H1 (cell line): Measurements from ENCODE around the gene CFB. TPM values are rescaled to one million over a fixed set of nuclear protein-coding genes. Genes with fewer than 3 reads are reported as not detected.

Experiments used
- BACH1 ChIP-seq: IDR thresholded peaks from 2 replicates; pipeline ENCODE4 v1.6.1; 2012; ENCODE audit warnings: low read length, improper control_type of control experiment
- BCL11A ChIP-seq, 2 experiments: IDR thresholded peaks; one replicate each; pipeline ENCODE4 v1.6.1; 2011; ENCODE audit warnings: low read depth in 2 of 2, low read length in 2 of 2, mild to moderate bottlenecking in 2 of 2
- BRCA1 ChIP-seq: IDR thresholded peaks from 2 replicates; pipeline ENCODE4 v1.6.1; 2012; ENCODE audit warnings: low read depth, low read length, improper control_type of control experiment
- CHD2 ChIP-seq: IDR thresholded peaks from 2 replicates; pipeline ENCODE4 v1.6.1; 2012; ENCODE audit warnings: low read length, improper control_type of control experiment
- GABPA ChIP-seq: IDR thresholded peaks from 2 replicates; pipeline ENCODE4 v1.6.1; 2011; ENCODE audit warnings: mild to moderate bottlenecking, low read length, moderate library complexity, borderline replicate concordance; ENCODE audit not compliant: insufficient read depth
- GTF2F1 ChIP-seq: IDR thresholded peaks from 2 replicates; pipeline ENCODE4 v1.6.1; 2012; ENCODE audit warnings: low read depth, low read length, improper control_type of control experiment, borderline replicate concordance
- HDAC2 ChIP-seq, 2 experiments: fragments of 300-600 bp in 1 of 2; sonication (generic) in 1 of 2; IDR thresholded peaks; 2 replicates each; pipeline ENCODE4 v1.6.1; 2011 to 2012; ENCODE audit warnings: low read depth in 2 of 2, low read length in 2 of 2, mild to moderate bottlenecking in 2 of 2, moderate library complexity in 2 of 2, borderline replicate concordance in 1 of 2, inconsistent platforms in 1 of 2
- JUND ChIP-seq: IDR thresholded peaks from 2 replicates; pipeline ENCODE4 v1.6.1; 2011; ENCODE audit warnings: mild to moderate bottlenecking, improper control_type of control experiment, low read length
- KDM1A ChIP-seq: fragments of 200-600, 300-600 bp; sonication (generic); IDR thresholded peaks from 2 replicates; pipeline ENCODE4 v1.7.1; 2016; ENCODE audit warnings: mild to moderate bottlenecking, low read length, borderline replicate concordance
- KDM5A ChIP-seq: fragments of 200-600 bp; IDR thresholded peaks from 2 replicates; pipeline ENCODE4 v1.7.1; 2012; ENCODE audit warnings: mild to moderate bottlenecking, low read length, inconsistent platforms, mixed read lengths
- RAD21 ChIP-seq, 2 experiments: IDR thresholded peaks in 1 of 2; conservative IDR thresholded peaks in 1 of 2; 2 replicates each; pipeline ENCODE4 v1.6.1; 2011; ENCODE audit warnings: low read depth in 2 of 2, low read length in 2 of 2, improper control_type of control experiment in 1 of 2, inconsistent platforms in 1 of 2, mild to moderate bottlenecking in 1 of 2, moderate library complexity in 1 of 2
- RNF2 ChIP-seq: fragments of 200-900, 300-1000 bp; sonication (generic); IDR thresholded peaks from 2 replicates; pipeline ENCODE4 v1.7.1; 2016; ENCODE audit warnings: borderline replicate concordance, low read depth, mild to moderate bottlenecking, antibody characterized with exemption, low read length; ENCODE audit not compliant: poor library complexity, severe bottlenecking; ENCODE audit errors: missing control alignments
- SAP30 ChIP-seq: fragments of 300-600 bp; sonication (generic); IDR thresholded peaks from 2 replicates; pipeline ENCODE4 v1.7.1; 2012; ENCODE audit warnings: low read length, moderate library complexity, mild to moderate bottlenecking, inconsistent platforms; ENCODE audit not compliant: insufficient read depth, insufficient replicate concordance
- SRF ChIP-seq: IDR thresholded peaks from 2 replicates; pipeline ENCODE4 v1.6.1; 2011; ENCODE audit warnings: mild to moderate bottlenecking, low read depth, low read length, moderate library complexity
- TAF7 ChIP-seq: optimal IDR thresholded peaks from 2 replicates; pipeline ENCODE3; 2011; ENCODE audit warnings: low read depth, mild to moderate bottlenecking, inconsistent platforms, low read length, moderate library complexity, borderline replicate concordance
- TBP ChIP-seq: IDR thresholded peaks from 2 replicates; pipeline ENCODE4 v1.6.1; 2011; ENCODE audit warnings: low read depth, low read length, improper control_type of control experiment
- YY1 ChIP-seq: IDR thresholded peaks from 2 replicates; pipeline ENCODE4 v1.6.1; 2011; ENCODE audit warnings: low read depth, mild to moderate bottlenecking, low read length
- polyA plus RNA-seq, 7 experiments: library from polyadenylated mRNA; depleted of rRNA in 3 of 7; stranded (reverse) in 5 of 7; unstranded in 2 of 7; fragments of >200 nt in 5 of 7; fragments of 200-250 nt in 2 of 7; gene quantifications; 1 replicate in 5 of 7; 2 replicates in 1 of 7; 4 replicates in 1 of 7; pipeline versions ENCODE4 v1.2.1 to v1.2.3, GENCODE V29; 2011 to 2013; ENCODE audit warnings: missing spikeins in 2 of 7, mixed read lengths in 2 of 7
- total RNA-seq: library from RNA; stranded (reverse); fragmentation: NEBNext Ultra II Directional; extraction: Animal tissue kit (Norgen Biotek cat#: 25700); gene quantifications from 2 replicates; pipeline ENCODE4 v1.2.1, GENCODE V29; 2021
- TF ChIP-seq, protein P1 (sequence below): IDR thresholded peaks from 2 replicates; pipeline ENCODE4 v1.6.1; 2012; ENCODE audit warnings: inconsistent platforms
- TF ChIP-seq, protein P2 (sequence below): IDR thresholded peaks from 2 replicates; pipeline ENCODE4 v1.6.1; 2011; ENCODE audit warnings: low read depth, mild to moderate bottlenecking, low read length; ENCODE audit not compliant: insufficient read depth

The CFB gene
- total and polyA plus RNA-seq, 2 of the 8 experiments (the other 6 are each of a cell fraction or from before 2014, with no cell fraction given), result 0.09 TPM; not detected in 1

DNA sequence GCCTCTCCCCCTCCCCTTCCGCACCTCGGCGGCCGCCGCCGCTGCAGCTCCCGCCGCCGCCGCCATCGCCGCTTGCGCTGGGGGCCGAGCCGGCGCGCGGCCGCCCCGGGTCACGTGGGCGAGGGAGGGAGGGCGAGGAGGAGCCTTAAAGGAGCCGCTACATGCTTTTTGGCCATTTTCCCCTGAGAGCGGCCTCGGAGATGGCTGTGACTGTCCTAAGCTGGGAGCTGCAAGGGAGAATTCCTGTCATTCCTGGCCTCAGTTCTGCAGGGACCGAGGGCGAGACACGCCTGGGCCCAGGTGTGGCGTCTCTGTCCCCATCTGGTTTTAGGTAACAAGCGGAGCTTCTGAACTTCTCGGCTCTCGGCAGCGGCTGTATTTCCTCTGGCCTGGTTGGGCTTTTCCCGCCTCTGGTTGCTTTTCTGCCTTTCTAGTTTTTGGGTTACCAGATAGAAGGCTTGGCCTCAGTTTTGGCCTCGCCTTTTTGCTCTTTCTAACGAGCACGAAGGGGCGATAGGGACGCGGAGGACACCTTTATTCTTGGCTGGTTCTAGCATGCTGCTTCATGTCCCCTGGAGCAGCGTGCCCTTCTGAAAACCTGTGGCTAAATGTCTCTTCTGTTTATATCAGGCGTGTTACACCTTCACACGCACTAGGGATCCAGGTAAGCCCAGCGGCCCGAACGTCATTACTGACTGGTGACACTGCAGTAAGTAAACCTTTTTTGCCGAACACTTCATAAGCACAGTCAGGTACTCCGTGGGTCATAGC is 48.1 kb upstream of the CFB start, which contains the start of gene EHMT2 (continued):
- no peak for TF ChIP-seq RAD21 (IDR thresholded peaks at IDR 0.05 in 1 of 2, conservative IDR thresholded peaks at IDR 0.05 in 1 of 2; ENCODE audit: low read depth in 2 of 2, low read length in 2 of 2)
- TF ChIP-seq BCL11A (IDR thresholded peaks at IDR 0.05; ENCODE audit: low read depth in 2 of 2, low read length in 2 of 2), result no peak
- TF ChIP-seq CHD2, result no peak
- no peak for TF ChIP-seq GABPA
- TF ChIP-seq KDM5A, result no peak
- TF ChIP-seq, protein P1, sequence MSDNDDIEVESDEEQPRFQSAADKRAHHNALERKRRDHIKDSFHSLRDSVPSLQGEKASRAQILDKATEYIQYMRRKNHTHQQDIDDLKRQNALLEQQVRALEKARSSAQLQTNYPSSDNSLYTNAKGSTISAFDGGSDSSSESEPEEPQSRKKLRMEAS, result peak; percentile 62
- TF ChIP-seq KDM1A, result no peak
- TF ChIP-seq, protein P2, sequence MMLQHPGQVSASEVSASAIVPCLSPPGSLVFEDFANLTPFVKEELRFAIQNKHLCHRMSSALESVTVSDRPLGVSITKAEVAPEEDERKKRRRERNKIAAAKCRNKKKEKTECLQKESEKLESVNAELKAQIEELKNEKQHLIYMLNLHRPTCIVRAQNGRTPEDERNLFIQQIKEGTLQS, result peak; percentile 61; the same call in 1 of the 2 replicates
- TF ChIP-seq YY1, result peak; percentile 74; the same call in 1 of the 2 replicates
- TF ChIP-seq HDAC2 (IDR thresholded peaks at IDR 0.05; ENCODE audit: borderline replicate concordance in 1 of 2, low read depth in 2 of 2, low read length in 2 of 2), result no peak
- TF ChIP-seq TBP, result peak; percentile 79
- TF ChIP-seq BACH1, result no peak
- TF ChIP-seq SAP30, result peak; percentile 89
- TF ChIP-seq GTF2F1, result no peak
- TF ChIP-seq TAF7, result peak; percentile 46
- no peak for TF ChIP-seq BRCA1
- no peak for TF ChIP-seq SRF
- no peak for TF ChIP-seq JUND
- no peak for TF ChIP-seq RNF2
